Bronchial epithelial cell (primary cell): ENCODE measurements around the gene ACY1. TPM values are rescaled to one million over a fixed set of nuclear protein-coding genes. Genes with fewer than 3 reads are reported as not detected.
A peak's percentile ranks its signal among the peaks of the same experiment; 100 is the strongest.

Experiments used
- DNase-seq: peaks from one replicate; pipeline ENCODE4 v3.0.0-alpha.2; 2010; ENCODE audit warnings: low read depth
- FAIRE-seq: peaks from 2 replicates; lab custom pipeline; 2011; peaks lifted over from hg19 to GRCh38; lab: Jason Lieb, UNC
- H3K27me3 ChIP-seq: 2 replicates; pipeline ENCODE4 v1.5.1; 2011; ENCODE audit warnings: low read length; ENCODE audit not compliant: control insufficient read depth, insufficient read depth
- H3K36me3 ChIP-seq: 2 replicates; pipeline ENCODE4 v1.5.1; 2011; ENCODE audit warnings: low read length; ENCODE audit not compliant: control insufficient read depth, insufficient read depth
- H3K4me3 ChIP-seq: 2 replicates; pipeline ENCODE4 v1.5.1; 2011; ENCODE audit warnings: mild to moderate bottlenecking, low read depth, low read length, control low read depth
- CTCF ChIP-seq: IDR thresholded peaks from 2 replicates; pipeline ENCODE4 v1.5.1; 2011; ENCODE audit warnings: mild to moderate bottlenecking, moderate library complexity, low read length, control low read depth, inconsistent platforms; ENCODE audit not compliant: insufficient read depth, severe bottlenecking
- total RNA-seq: library from RNA; depleted of rRNA; stranded (reverse); fragments of >200 nt; gene quantifications from 2 replicates; pipeline ENCODE4 v1.2.1, GENCODE V29; 2014

The ACY1 gene
- total RNA-seq, 1 donor from 2014 or later, result 69.2 TPM

DNA sequence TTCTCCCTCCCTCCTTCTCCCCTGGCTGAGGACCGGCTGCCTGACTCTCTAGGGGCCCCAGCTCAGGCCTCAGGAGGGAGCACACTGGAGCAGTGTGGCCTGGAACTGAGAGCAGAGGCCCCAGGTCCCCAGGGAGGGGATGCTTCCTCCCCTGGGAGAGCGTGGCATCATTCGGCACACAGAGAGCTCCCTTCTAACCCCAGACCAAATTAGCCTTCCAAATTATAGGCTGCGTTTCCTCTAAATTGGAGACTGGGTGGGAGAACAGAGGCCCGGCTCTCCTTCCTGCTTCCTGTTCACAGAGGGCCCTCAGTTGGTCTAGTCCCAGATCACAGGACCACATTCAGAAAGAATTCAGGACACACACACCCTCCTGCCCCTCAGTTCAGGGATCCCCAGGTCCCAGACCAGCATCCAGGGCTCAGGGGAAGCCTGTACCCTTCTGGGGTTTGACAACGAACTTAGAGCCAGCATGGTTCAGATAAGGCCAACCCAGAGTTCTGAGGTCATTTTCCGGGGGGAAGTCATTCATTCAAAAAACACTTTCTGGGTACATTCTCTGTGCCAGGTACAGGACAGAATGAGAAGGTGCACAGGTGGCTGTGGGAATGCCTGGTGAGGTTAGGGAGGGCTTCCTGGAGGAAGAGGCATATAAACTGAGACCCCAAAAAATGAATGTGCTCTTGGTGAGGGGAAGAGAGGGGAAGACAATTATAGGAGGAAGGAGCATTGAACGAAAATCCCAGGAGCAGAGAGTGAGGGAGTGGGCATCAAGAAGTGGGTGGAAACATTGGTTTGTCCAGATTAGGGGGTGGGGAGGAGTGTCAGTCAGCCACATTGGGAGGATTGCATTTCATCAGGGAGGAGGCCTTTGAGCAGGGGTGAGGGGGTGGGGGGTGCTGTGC, 40.8 kb downstream of the ACY1 start:
- no peak for TF ChIP-seq CTCF
- Histone ChIP-seq H3K4me3 (no peak overlapping the region), H3K27me3 (no peaks in the 10 kb centered on the region), H3K36me3 (no peaks in the 10 kb centered on the region)
- no peak for DNase-seq
- FAIRE-seq, result no peak

GRCh38 chr3:52024765-52025452, 41.6 kb downstream of the ACY1 start:
- H3K36me3 ChIP-seq, result no peaks in the 10 kb centered on the region
- TF ChIP-seq CTCF, result no peak
- FAIRE-seq, result no peak
- no peaks in the 10 kb centered on the region for H3K27me3 ChIP-seq
- no peak overlapping the region for H3K4me3 ChIP-seq
- DNase-seq, result no peak

GRCh38 chr3:52025453-52025852, 42.1 kb downstream of the ACY1 start:
- DNase-seq (no peak), FAIRE-seq (no peak)
- no peaks in the 10 kb centered on the region for H3K27me3 ChIP-seq
- H3K36me3 ChIP-seq, result no peaks in the 10 kb centered on the region
- TF ChIP-seq CTCF, result no peak
- no peak overlapping the region for H3K4me3 ChIP-seq

DNA sequence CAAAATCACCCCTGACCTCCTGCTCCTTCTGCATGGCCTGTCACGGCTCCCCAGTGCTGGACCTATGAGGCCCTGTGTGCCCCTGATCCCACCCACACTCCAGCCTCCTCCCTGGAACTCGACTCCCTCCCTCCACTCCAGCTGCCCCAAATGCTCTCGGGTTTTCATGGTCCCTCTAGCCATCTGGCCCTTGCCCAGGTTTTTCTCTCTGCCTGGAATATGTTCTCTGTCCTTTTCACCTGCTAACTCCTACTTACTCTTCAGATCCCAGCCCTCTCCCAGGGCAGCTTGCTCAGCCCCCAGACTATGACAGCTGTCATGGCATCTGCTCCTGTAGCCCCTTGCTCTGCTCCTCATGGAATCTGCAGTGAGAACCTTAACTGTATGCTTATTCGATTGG, 42.7 kb downstream of the ACY1 start:
- FAIRE-seq, result no peak
- Histone ChIP-seq H3K27me3 (no peaks in the 10 kb centered on the region), H3K36me3 (no peaks in the 10 kb centered on the region), H3K4me3 (no peak overlapping the region)
- TF ChIP-seq CTCF, result no peak
- no peak for DNase-seq

DNA sequence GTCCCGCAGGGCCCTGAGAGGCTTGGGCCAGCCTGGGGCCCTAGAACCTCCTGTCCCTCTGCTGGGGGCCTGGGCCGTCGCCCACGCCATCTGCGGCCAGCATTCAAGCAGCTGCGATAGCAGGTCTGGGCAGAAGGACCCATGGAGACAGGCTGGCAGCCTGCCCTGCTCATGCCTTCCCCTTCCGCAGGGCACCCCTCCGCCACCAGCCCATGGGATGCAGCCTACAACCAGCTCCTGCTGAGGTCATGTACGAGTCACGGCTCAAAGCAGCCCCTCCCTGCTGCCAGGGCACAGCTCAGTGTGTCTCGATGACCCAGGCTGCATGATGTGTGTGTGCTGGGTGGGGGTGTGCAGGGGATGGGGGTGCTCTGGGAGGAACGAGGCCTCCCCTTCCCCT, 45.2 kb downstream of the ACY1 start:
- FAIRE-seq (no peak), DNase-seq (peak; percentile 72)
- H3K27me3 ChIP-seq, result no peaks in the 10 kb centered on the region
- no peak for TF ChIP-seq CTCF
- H3K36me3 ChIP-seq, result no peaks in the 10 kb centered on the region
- no peak overlapping the region for H3K4me3 ChIP-seq
